A549 (cell line): ENCODE measurements around the gene BCL2L11.

Experiments
- ATOH8 ChIP-seq: fragments of 250-450 bp; sonication (Bioruptor Pico); IDR thresholded peaks from 2 replicates; pipeline ENCODE4 v1.5.0; 2020; ENCODE audit warnings: low read depth, mild to moderate bottlenecking, moderate library complexity
- CTCF ChIP-seq: fragments of >200 bp; sonication (Bioruptor Twin); formaldehyde crosslinking; IDR thresholded peaks from 3 replicates; pipeline ENCODE4 v1.5.1; 2016
- MAX ChIP-seq: IDR thresholded peaks from 2 replicates; pipeline ENCODE4 v1.6.1; 2012
- MYC ChIP-seq: IDR thresholded peaks from 2 replicates; pipeline ENCODE4 v1.6.1; 2012; ENCODE audit warnings: mild to moderate bottlenecking, inconsistent platforms, low read length, improper control_type of control experiment, borderline replicate concordance

- TF ChIP-seq MYC (no peak), ATOH8 (no peak), CTCF (no peak), MAX (no peak)
These were observed 1.5 kb upstream of the BCL2L11 start for GRCh38 chr2:111118981-111119821.
